SU-DHL-6 (cell line): ENCODE data around the gene TMEM119.
"Not testable (repeated sequence)": the region's sequence is repeated elsewhere in the genome, so short reads cannot be mapped to it uniquely, and the experiment has no call there.

Source experiments
- H2AFZ ChIP-seq: fragments of 200-600 bp; sonication (generic); 2 replicates; pipeline ENCODE4 v1.6.1; 2014; ENCODE audit warnings: low read depth, mild to moderate bottlenecking, moderate library complexity, mixed read lengths, antibody characterized with exemption, low read length; ENCODE audit not compliant: severe bottlenecking
- H3F3A ChIP-seq: fragments of 200-600 bp; shearing (Covaris generic); 2 replicates; pipeline ENCODE4 v1.6.0; 2016; ENCODE audit warnings: antibody characterized with exemption, mild to moderate bottlenecking; ENCODE audit not compliant: insufficient read depth
- H3K27ac ChIP-seq: fragments of 200-600 bp; sonication (generic); 2 replicates; pipeline ENCODE4 v1.5.1; 2016; ENCODE audit warnings: low read depth, mild to moderate bottlenecking, low read length, moderate library complexity, mixed read lengths
- H3K27me3 ChIP-seq: fragments of 200-600 bp; sonication (generic), shearing (Covaris generic); 2 replicates; pipeline ENCODE4 v1.6.0; 2014; ENCODE audit warnings: mild to moderate bottlenecking, low read length
- H3K36me3 ChIP-seq: fragments of 200-600 bp; sonication (generic); 2 replicates; pipeline ENCODE4 v1.6.1; 2014; ENCODE audit warnings: mild to moderate bottlenecking, low read length, mixed read lengths
- H3K4me2 ChIP-seq: fragments of 300-600, 200-600 bp; shearing (Covaris generic), sonication (generic); 2 replicates; pipeline ENCODE4 v1.6.0; 2014; ENCODE audit warnings: low read length, low read depth, mild to moderate bottlenecking; ENCODE audit not compliant: poor library complexity, severe bottlenecking
- H3K4me3 ChIP-seq: fragments of 200-600 bp; sonication (generic); 2 replicates; pipeline ENCODE4 v1.5.1; 2014; ENCODE audit warnings: antibody characterized with exemption, low read length, mild to moderate bottlenecking, mixed read lengths; ENCODE audit not compliant: insufficient read depth, poor library complexity, severe bottlenecking
- H3K79me2 ChIP-seq: fragments of 200-600 bp; sonication (generic); 2 replicates; pipeline ENCODE4 v1.6.1; 2014; ENCODE audit warnings: mild to moderate bottlenecking, low read length, moderate library complexity; ENCODE audit not compliant: insufficient read depth
- H3K9ac ChIP-seq: fragments of 200-600 bp; sonication (generic); 2 replicates; pipeline ENCODE4 v1.7.0; 2014; ENCODE audit warnings: mild to moderate bottlenecking, low read length
- H3K9me2 ChIP-seq: fragments of 200-600 bp; sonication (generic); replicated peaks from 2 replicates; pipeline ENCODE4 v1.6.1; 2014; ENCODE audit warnings: low read length; ENCODE audit not compliant: insufficient read depth
- H3K9me3 ChIP-seq: fragments of 200-600 bp; sonication (generic); 2 replicates; pipeline ENCODE4 v1.6.1; 2014; ENCODE audit warnings: low read length, mixed read lengths; ENCODE audit not compliant: insufficient read depth
- H4K20me1 ChIP-seq: fragments of 200-600 bp; sonication (generic); 2 replicates; pipeline ENCODE4 v1.6.1; 2014; ENCODE audit warnings: low read depth, mild to moderate bottlenecking, antibody characterized with exemption, low read length, moderate library complexity, mixed read lengths
- EZH2phosphoT487 ChIP-seq: fragments of 200-600 bp; sonication (generic), shearing (Covaris generic); conservative IDR thresholded peaks from 2 replicates; pipeline ENCODE4 v1.6.1; 2018; ENCODE audit warnings: mild to moderate bottlenecking, antibody characterized with exemption, low read length, moderate library complexity, mixed read lengths
- TF ChIP-seq, protein P1 (sequence below): fragments of 200-600 bp; sonication (generic); IDR thresholded peaks from one replicate; pipeline ENCODE4 v1.5.1; 2017; ENCODE audit warnings: antibody characterized with exemption, mild to moderate bottlenecking, low read length, moderate library complexity; ENCODE audit not compliant: insufficient read depth, poor library complexity, severe bottlenecking

The TMEM119 gene

DNA sequence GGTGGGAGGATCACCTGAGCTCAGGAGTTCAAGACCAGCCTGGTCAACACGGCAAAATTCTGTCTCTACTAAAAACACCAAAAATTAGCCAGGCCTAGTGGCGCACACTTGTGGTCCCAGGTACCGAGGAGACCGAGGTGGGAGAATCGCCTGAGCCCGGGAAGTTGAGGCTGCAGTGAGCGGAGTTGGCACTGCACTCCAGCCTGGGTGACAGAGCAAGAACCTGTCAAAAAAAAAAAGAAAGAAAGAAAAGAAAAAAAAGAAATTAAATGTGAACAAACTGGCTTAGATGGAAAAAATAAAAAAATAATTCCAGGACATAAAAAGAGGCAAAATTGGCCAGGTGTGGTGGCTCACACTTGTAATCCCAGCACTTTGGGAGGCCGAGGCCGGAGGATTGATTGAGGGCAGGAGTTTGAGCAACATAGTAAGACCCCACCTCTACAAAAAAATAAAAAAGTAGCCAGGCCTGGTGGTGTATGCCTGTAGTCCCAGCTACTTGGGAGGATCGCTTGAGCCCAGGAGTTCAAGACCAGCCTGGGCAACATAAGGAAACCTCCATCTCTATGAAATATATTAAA, 3.5 kb downstream of the TMEM119 start:
- Histone ChIP-seq H3K9me3 (no peaks in the 10 kb centered on the region), H3K4me2 (no peak overlapping the region), H3K27me3 (no peaks in the 10 kb centered on the region), H3F3A (no peaks in the 10 kb centered on the region), H3K27ac (no peak overlapping the region), H4K20me1 (no peaks in the 10 kb centered on the region), H3K9me2 (no peaks in the 10 kb centered on the region), H3K4me3 (no peak overlapping the region), H3K79me2 (no peaks in the 10 kb centered on the region), H3K36me3 (no peaks in the 10 kb centered on the region), H3K9ac (no peak overlapping the region), H2AFZ (no peak overlapping the region)
- TF ChIP-seq EZH2phosphoT487 = no peak
- TF ChIP-seq, protein P1, sequence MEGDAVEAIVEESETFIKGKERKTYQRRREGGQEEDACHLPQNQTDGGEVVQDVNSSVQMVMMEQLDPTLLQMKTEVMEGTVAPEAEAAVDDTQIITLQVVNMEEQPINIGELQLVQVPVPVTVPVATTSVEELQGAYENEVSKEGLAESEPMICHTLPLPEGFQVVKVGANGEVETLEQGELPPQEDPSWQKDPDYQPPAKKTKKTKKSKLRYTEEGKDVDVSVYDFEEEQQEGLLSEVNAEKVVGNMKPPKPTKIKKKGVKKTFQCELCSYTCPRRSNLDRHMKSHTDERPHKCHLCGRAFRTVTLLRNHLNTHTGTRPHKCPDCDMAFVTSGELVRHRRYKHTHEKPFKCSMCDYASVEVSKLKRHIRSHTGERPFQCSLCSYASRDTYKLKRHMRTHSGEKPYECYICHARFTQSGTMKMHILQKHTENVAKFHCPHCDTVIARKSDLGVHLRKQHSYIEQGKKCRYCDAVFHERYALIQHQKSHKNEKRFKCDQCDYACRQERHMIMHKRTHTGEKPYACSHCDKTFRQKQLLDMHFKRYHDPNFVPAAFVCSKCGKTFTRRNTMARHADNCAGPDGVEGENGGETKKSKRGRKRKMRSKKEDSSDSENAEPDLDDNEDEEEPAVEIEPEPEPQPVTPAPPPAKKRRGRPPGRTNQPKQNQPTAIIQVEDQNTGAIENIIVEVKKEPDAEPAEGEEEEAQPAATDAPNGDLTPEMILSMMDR = no peak

DNA sequence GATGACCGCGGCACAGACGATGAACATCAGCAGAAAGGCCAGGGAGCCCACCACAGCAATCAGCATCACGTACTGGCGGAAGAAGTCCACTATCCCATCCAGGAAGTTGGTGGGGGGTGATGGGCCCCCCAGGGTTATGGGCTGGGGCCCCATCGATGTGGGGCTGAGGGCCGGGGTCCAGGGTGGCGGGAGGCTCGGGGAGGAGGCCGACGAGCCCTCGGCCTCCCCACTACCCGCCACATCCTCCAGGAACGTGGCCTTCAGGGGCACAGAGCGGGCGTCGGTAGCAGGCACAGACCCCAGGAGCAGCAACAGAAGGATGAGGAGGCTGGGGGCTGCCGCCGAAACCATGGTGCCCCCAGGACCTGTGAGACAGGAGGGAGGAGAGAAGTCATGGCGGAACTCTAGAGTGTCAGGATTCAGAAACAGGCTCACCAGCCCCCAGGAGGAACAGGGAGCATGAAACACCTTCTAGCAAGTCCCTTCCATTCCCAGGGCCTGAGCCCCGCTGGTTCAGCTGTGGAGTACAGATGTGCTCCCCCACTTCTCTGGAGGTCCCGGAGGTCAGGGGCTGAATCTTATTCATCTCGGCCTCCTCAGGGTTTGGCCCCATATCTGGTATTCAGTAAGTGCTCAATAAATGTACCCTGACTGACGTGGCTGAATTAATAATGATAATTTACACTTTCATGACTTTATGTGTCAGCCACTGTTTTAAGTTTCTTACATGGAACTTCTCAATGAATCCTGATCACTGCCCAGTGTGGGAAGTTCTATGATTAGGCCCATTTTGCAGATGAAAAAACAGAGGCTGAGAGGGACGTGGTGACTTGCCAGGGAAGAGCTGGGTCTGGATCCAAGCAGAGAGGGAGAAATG, 5.6 kb downstream of the TMEM119 start:
- Histone ChIP-seq H2AFZ (no peak overlapping the region), H3K9me2 (no peaks in the 10 kb centered on the region), H3K4me3 (no peak overlapping the region), H3K27me3 (no peaks in the 10 kb centered on the region), H4K20me1 (no peaks in the 10 kb centered on the region), H3K9me3 (no peaks in the 10 kb centered on the region), H3K27ac (no peak overlapping the region), H3F3A (no peaks in the 10 kb centered on the region), H3K79me2 (no peaks in the 10 kb centered on the region), H3K4me2 (no peak overlapping the region), H3K9ac (no peak overlapping the region), H3K36me3 (no peaks in the 10 kb centered on the region)
- TF ChIP-seq, protein P1 = no peak
- no peak for TF ChIP-seq EZH2phosphoT487

DNA sequence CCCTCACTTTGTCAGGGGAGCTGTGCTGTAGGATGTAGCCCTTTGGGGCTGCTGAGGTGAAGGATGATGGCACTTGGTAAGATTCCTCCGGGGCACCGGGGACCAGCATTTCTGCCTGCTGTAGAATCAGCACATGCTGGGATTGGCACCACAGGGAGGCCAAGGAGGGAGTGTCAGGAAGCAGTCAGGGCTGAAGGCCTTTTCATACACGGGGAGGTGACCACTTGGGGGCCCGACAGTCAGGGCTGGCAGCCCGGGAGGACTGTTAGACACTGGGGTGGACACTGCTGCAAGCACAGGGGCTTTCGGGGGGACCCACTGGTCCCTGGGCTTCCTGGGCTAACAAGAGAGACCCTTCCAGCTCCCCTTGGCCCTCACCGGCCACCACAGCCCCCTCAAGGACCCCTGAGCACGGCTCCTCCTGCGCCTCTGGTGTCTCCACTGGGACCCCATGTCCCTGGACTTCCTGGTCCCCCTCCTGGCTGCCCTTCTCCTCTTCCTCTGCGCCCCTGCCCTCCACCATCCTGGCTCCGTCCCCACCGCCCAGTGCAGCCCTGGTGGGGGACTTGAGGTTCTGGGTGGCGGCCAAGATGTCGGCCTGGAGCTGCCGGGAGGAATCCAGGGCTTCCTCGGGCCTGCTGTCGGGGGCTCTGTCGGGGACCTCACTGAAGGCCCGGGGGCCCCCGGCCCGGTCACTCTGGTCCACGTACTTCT, 6.5 kb downstream of the TMEM119 start:
- no peak overlapping the region for H3K9ac ChIP-seq
- no peaks in the 10 kb centered on the region for H3K9me2 ChIP-seq
- H4K20me1 ChIP-seq = no peaks in the 10 kb centered on the region
- no peak overlapping the region for H3K27ac ChIP-seq
- H3K4me2 ChIP-seq = no peak overlapping the region
- H3K9me3 ChIP-seq = no peaks in the 10 kb centered on the region
- no peaks in the 10 kb centered on the region for H3F3A ChIP-seq
- H3K4me3 ChIP-seq = no peak overlapping the region
- no peaks in the 10 kb centered on the region for H3K36me3 ChIP-seq
- no peaks in the 10 kb centered on the region for H3K79me2 ChIP-seq
- TF ChIP-seq, protein P1 = no peak
- no peak for TF ChIP-seq EZH2phosphoT487
- H2AFZ ChIP-seq = no peak overlapping the region
- H3K27me3 ChIP-seq = no peaks in the 10 kb centered on the region

DNA sequence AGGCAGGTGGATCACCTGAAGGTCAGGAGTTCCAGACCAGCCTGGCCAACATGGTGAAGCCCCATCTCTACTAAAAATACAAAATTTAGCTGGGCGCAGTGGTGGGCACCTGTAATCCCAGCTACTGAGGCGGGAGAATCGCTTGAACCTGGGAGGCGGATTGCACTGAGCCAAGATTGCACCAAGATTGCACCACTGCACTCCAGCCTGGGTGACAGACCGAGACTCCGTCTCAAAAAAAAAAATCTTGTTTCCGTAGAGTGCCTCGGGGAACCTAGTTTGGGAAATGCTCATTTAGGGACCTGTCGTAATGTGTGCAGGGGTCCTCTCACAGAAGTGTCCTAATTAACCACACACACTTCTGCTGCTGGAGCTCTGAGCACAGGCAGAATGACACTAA, 7.4 kb downstream of the TMEM119 start:
- not testable (repeated sequence) for H3F3A ChIP-seq, H3K9me2 ChIP-seq, H3K4me3 ChIP-seq, H2AFZ ChIP-seq, H3K79me2 ChIP-seq, H3K27ac ChIP-seq, H3K36me3 ChIP-seq, H3K9me3 ChIP-seq, H3K4me2 ChIP-seq, H4K20me1 ChIP-seq, H3K9ac ChIP-seq, H3K27me3 ChIP-seq
